HG03066 (cell line): ENCODE data around the gene CANT1.

Experiments
- ATAC-seq: cut with Tn5 transposase; IDR thresholded peaks from one replicate; pipeline ENCODE4 v1.9.1; 2021; ENCODE audit warnings: low read depth; ENCODE audit not compliant: unreplicated experiment

CANT1 gene

DNA sequence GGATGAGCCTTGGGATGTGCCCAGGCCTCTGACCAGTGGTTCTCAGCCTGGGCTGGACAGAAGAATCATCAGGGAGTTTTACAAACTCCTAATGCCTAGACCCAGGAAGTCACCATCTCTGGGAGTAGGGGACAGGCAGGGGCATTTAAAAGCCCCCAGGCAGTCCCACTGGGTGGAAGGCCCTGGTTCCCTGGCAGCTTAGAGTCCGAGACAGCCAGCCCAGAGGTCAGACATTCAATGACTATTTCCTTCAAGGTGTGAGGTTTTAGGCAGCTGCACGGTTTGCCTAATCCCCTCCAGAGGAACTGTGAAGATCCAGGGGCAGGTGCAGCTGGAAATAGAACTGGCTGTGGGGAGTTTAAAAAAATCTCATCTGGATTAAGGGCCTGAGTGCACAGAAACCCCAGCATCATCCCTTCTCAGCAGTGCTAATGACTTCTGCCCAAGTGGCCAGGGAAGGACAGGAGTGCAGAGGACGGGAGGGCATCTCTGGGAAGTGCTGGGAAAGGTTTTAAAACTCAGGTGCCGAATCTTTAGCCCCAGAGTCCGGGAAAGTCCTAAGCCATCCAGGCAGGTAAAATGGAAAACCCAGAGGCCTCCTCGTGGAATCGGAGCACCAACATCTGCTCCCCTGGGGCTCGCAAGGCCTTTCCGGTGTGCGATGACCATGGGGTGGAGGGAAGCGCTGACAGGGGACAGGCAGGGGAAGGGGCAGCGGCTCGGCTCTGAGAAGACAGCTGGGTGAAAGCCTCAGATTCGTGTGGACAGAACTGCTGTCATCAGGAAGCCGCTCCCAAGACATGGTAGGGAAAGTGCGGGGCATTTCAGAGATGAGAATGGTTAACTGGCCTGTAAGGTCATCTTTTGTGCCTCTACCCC lies 28.3 kb downstream of the CANT1 start:
- ATAC-seq: no peak

DNA sequence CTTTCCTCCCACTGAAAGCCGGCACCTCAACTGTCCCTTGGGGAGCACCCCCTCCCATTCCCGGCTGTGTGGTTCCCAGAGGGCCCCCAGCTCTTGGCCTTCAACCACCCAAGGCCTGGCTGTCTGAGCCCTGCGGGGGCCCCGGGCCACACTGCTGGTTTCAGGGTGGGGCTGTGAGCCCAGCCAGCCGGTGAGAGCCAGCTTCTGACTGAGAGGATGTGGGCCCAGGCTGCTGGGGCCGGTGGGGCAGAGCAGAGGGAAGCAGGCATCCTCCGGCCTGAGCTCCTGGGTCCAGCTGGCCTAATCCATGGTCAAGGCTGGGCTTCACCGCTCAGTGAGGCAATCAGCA lies 29.0 kb downstream of the CANT1 start:
- ATAC-seq: no peak

DNA sequence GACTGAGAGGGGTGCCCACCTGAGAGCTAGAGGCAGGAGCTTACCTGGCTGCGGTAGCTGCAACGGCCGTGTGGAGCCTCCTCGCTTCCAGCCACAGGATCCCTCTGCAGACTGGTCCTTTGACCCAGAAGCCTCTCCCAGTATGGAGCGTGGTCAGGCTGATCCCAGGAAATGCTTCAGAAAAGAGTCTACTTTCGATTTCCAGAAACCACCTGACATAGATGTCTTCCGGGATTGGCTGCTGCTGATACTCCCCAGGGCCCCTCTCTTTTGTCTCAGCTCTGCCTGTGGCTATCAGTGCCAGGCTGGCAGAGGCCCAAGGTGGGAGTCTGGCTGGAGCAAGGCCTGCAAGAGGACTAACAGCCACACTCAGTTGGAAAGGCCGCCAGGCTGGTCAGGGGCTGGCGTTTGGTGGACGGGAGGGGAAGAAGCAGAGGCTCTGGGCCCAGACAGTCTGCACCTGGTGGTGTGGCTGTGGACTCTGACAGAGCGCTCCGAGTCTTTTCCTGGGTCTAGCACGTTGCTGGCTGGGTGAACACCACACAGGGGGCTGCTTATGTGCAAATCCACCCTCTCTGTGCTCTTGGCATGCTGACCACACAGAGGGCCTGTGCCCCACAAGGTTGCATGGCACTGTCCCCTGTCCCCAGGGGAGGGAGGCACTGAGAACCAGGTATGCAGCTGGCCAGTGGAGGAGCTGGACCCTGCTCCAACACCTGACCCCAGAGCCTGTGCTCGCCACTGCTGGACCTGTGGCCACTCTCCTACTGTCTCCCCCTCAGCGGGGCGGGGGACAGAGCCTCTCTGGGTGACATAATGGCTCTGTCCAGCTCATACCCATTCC lies 29.6 kb downstream of the CANT1 start, which contains the start of gene LGALS3BP:
LGALS3BP (minus strand) TSS at position 144 of the 844 bp plus-strand sequence. CDS start 2,732 bp downstream, outside the sequence.
- no peak for ATAC-seq

- no peak for ATAC-seq
These were observed 31.3 kb downstream of the CANT1 start for GRCh38 chr17:78977997-78978973.

DNA sequence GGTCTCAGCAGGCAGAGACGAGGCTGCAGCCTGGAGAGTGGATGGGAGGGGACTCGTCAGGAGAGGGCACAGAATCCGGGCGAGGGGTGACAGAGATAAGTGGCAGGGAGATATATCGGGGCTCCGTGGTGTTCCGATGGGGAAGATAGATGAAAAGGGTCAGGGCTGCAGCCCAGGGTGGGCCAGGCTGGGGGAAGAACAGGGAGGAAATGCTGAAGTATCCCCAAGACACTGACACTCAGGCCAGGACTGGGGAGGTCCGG lies 32.0 kb downstream of the CANT1 start:
- ATAC-seq: no peak

- ATAC-seq: no peak
These were observed 32.5 kb downstream of the CANT1 start for GRCh38 chr17:78976907-78977680.

- ATAC-seq: no peak
These were observed 34.7 kb downstream of the CANT1 start for GRCh38 chr17:78974635-78975591.

GRCh38 chr17:78973792-78974520 lies 35.6 kb downstream of the CANT1 start:
- ATAC-seq: no peak

DNA sequence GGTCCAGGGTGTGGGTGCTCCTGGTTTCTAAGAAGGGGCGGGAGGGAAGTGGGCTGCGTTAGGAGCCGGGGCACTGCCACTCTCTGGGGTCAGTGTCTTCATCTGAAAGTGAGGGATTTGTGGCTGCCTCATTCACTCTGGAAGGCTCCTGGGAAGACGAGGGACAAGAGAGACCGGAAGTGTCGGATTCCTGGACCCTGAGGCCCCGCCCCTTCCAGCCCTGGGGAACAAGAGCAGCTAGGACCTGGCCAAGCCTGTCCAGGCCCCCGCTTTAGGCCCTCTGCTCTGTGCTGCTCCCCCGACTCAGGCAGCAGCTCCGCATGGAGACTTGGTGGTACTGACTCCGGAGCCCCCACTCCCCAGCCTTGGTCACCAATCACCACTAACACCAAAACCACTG lies 36.4 kb downstream of the CANT1 start:
- ATAC-seq: no peak

DNA sequence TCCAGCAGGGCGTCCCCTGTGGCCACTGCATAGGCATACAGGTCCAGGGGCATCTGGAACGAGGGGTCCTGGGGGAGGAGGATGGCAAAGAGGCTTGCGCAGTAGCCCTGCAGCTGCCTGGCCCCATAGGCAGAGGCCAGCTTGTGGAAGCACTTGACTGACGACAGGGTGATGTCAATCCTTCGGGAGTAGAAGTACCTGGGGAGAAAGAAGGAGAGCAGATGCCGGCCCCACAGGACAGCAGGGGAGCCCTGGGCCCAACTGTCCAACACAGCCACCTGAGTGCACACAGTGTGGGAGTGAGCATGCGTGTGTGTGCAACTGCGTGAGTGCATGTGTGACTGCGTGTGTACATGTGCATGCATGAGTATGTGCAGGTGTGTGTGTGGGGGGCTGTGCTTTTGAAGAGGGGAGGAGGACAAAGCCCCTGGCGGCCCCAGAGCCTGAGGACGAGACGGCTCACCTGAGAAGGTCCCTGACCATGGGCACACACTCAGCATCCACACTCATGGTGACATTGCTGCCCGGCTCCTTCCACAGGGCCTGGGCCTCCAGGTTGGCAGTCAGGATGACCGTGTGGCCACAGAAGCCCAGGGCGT lies 37.0 kb downstream of the CANT1 start:
- no peak for ATAC-seq

GRCh38 chr17:78971756-78972506 lies 37.6 kb downstream of the CANT1 start:
- ATAC-seq: no peak

GRCh38 chr17:78970834-78971755 lies 38.5 kb downstream of the CANT1 start:
- no peak for ATAC-seq

GRCh38 chr17:78969865-78970264 lies 39.7 kb downstream of the CANT1 start:
- no peak for ATAC-seq

GRCh38 chr17:78967782-78968362 lies 41.7 kb downstream of the CANT1 start:
- no peak for ATAC-seq

DNA sequence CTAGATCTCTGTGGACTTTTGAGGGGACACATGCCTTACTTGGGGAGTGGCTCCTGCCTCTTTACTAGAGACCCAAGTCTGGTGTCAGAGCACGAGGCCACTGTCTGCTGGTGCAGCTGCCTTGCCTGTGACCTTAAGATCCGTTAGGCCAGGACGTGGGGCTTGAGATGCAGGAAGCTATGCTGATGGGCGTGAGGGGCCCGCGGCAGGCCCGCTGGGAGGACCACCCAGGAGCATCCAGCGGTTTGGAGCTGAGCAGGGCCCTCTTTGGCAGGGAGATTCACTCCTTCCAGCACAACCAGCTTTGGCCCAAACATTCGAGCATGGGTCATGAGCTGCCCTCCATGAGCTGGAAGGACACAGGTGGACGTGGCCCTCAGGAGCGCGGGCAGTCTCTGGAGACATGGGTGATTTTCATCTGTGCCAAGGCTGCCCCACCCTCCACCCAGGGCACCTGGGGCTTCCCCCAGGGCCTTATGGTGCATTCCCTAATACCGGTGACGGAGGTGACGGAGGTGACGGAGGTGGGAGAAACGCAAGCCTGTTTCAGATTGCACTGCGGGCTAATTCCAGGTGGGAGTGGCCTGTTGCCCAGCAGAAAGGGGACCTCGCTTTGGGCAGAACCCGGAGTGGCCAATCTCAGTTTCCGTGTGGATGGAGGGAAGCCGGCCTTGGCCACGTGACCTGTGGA lies 42.5 kb downstream of the CANT1 start:
- no peak for ATAC-seq
